PC-3 (cell line): ENCODE results near the gene POLR1A. TPM values are rescaled to one million over a fixed set of nuclear protein-coding genes. Genes with fewer than 3 reads are reported as not detected.

ENCODE experiments used
- ATAC-seq: fragments of 200-7000 bp; cut with Tn5 transposase; 2 replicates; pipeline ENCODE4 v1.9.1; 2020; ENCODE audit warnings: mild to moderate bottlenecking, moderate library complexity
- BruUV-seq: library from RNA; stranded (reverse); fragments of 400-500 nt; replicated peaks from 2 replicates; lab custom pipeline; 2021; lab: Mats Ljungman, UMichigan
- CTCF ChIA-PET: fragments of 300-600 bp; sonication (Branson Sonifier 250); formaldehyde crosslinking; loops from one replicate; lab custom pipeline; 2022; ENCODE audit warnings: antibody characterized with exemption; lab: Charles Lee
- POLR2A ChIA-PET: fragments of 300-600 bp; sonication (Branson Sonifier 250); formaldehyde crosslinking; loops from one replicate; lab custom pipeline; 2022; ENCODE audit warnings: antibody characterized with exemption; ENCODE audit not compliant: unreplicated experiment; lab: Charles Lee
- DNase-seq: peaks from one replicate; pipeline ENCODE4 v3.0.0-alpha.2; 2015
- H2AFZ ChIP-seq: fragments of 300-600 bp; sonication (generic); 2 replicates; pipeline ENCODE4 v1.6.0; 2016; ENCODE audit warnings: antibody characterized with exemption, low read length
- H3F3A ChIP-seq: fragments of 300-600 bp; sonication (generic); one replicate; pipeline ENCODE4 v1.6.0; 2017; ENCODE audit warnings: antibody characterized with exemption, low read length, control low read depth, mild to moderate bottlenecking; ENCODE audit not compliant: unreplicated experiment
- H3K27ac ChIP-seq: fragments of 300-600 bp; sonication (generic); 2 replicates; pipeline ENCODE4 v1.5.1; 2016; ENCODE audit warnings: mild to moderate bottlenecking, low read length
- H3K27me3 ChIP-seq: fragments of 300-600 bp; sonication (generic); 2 replicates; pipeline ENCODE4 v1.6.1; 2016; ENCODE audit warnings: low read length, mixed read lengths
- H3K36me3 ChIP-seq: fragments of 300-600 bp; sonication (generic); 2 replicates; pipeline ENCODE4 v1.6.1; 2016; ENCODE audit warnings: low read depth, mixed run types, low read length, mixed read lengths
- H3K4me1 ChIP-seq: fragments of 300-600 bp; sonication (generic); 2 replicates; pipeline ENCODE4 v1.5.1; 2016; ENCODE audit warnings: low read length; ENCODE audit not compliant: insufficient read depth
- H3K4me2 ChIP-seq: fragments of 300-600 bp; sonication (generic); 2 replicates; pipeline ENCODE4 v1.6.0; 2016; ENCODE audit warnings: low read length
- H3K4me3 ChIP-seq: fragments of 300-600 bp; sonication (generic); 2 replicates; pipeline ENCODE4 v1.5.1; 2016; ENCODE audit warnings: mild to moderate bottlenecking, low read length, mixed read lengths
- H3K79me2 ChIP-seq: fragments of 300-600 bp; sonication (generic); 2 replicates; pipeline ENCODE4 v1.6.1; 2017; ENCODE audit warnings: low read length, mixed read lengths
- H3K9ac ChIP-seq: fragments of 300-600 bp; sonication (generic); 2 replicates; pipeline ENCODE4 v1.6.0; 2016; ENCODE audit warnings: mild to moderate bottlenecking, low read length
- H3K9me2 ChIP-seq: fragments of 300-600 bp; sonication (generic); replicated peaks from 2 replicates; pipeline ENCODE4 v1.6.1; 2016; ENCODE audit warnings: mixed run types, low read length, mixed read lengths
- H3K9me3 ChIP-seq: fragments of 300-600 bp; sonication (generic); 2 replicates; pipeline ENCODE4 v1.6.1; 2016; ENCODE audit warnings: low read length, mixed read lengths
- H4K20me1 ChIP-seq: fragments of 300-600 bp; sonication (generic); 2 replicates; pipeline ENCODE4 v1.6.1; 2016; ENCODE audit warnings: low read length, mixed read lengths
- EZH2 ChIP-seq: fragments of 300-600 bp; sonication (generic); IDR thresholded peaks from one replicate; pipeline ENCODE4 v1.6.1; 2017; ENCODE audit warnings: antibody characterized with exemption, mild to moderate bottlenecking, low read length; ENCODE audit not compliant: unreplicated experiment
- EZH2phosphoT487 ChIP-seq: fragments of 300-600 bp; sonication (generic); IDR thresholded peaks from 2 replicates; pipeline ENCODE4 v1.6.1; 2018; ENCODE audit warnings: mild to moderate bottlenecking, antibody characterized with exemption, low read length, borderline replicate concordance
- intact Hi-C: fragments of 100-400 bp; cut with micrococcal nuclease; formaldehyde crosslinking; loops from 2 replicates; pipeline ENCODE4 v1.9.0; 2023
- total RNA-seq: library from RNA; depleted of rRNA; stranded (reverse); fragments of >200 nt; gene quantifications from 2 replicates; pipeline ENCODE4 v1.2.3, GENCODE V29; 2014
- TF ChIP-seq, protein P1 (sequence below): fragments of 300-600 bp; sonication (generic); conservative IDR thresholded peaks from 2 replicates; pipeline ENCODE4 v1.5.1; 2017; ENCODE audit warnings: antibody characterized with exemption, low read depth, mild to moderate bottlenecking, low read length

The POLR1A gene
- total RNA-seq, 1 experiment from 2014 or later: 25.1 TPM

DNA sequence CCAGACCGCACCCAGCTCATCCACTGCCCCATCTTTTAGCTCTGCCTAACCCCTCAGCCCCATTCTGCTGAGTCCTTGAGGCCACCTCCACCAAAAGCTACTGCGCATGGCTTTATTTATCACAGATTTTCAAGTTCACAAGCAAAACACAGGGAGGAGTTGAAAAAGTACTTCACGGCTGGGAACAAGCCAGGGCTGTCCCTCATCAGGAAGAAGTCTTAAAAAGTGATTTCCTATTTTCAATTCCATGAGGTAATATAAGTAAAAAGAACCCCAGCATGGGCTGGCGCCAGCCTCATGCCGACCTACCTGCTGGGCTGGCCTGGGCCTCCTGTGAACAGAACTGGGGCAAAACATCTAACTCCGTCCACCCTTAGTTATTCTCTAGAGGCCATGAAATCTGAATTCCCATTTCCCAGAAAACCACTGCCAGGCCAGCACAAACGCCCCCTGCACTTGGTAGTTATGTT lies 69.0 kb downstream of the POLR1A start:
- H3K9me3 ChIP-seq: no peaks in the 10 kb centered on the region
- no peaks in the 10 kb centered on the region for H3F3A ChIP-seq
- ChIA-PET POLR2A (no interaction called here), CTCF (no interaction called here)
- H4K20me1 ChIP-seq: no peaks in the 10 kb centered on the region
- H3K9me2 ChIP-seq: no peaks in the 10 kb centered on the region
- H3K4me2 ChIP-seq: no peak overlapping the region
- no TSS peak for BruUV-seq
- H3K27ac ChIP-seq: no peak overlapping the region
- no peak for TF ChIP-seq EZH2phosphoT487
- TF ChIP-seq, protein P1, sequence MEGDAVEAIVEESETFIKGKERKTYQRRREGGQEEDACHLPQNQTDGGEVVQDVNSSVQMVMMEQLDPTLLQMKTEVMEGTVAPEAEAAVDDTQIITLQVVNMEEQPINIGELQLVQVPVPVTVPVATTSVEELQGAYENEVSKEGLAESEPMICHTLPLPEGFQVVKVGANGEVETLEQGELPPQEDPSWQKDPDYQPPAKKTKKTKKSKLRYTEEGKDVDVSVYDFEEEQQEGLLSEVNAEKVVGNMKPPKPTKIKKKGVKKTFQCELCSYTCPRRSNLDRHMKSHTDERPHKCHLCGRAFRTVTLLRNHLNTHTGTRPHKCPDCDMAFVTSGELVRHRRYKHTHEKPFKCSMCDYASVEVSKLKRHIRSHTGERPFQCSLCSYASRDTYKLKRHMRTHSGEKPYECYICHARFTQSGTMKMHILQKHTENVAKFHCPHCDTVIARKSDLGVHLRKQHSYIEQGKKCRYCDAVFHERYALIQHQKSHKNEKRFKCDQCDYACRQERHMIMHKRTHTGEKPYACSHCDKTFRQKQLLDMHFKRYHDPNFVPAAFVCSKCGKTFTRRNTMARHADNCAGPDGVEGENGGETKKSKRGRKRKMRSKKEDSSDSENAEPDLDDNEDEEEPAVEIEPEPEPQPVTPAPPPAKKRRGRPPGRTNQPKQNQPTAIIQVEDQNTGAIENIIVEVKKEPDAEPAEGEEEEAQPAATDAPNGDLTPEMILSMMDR: no peak
- TF ChIP-seq EZH2: no peak
- no peak overlapping the region for H3K4me3 ChIP-seq
- intact Hi-C loops: no loop called here
- H3K9ac ChIP-seq: no peak overlapping the region
- DNase-seq (no peak), ATAC-seq (no peak)
- H3K27me3 ChIP-seq: no peaks in the 10 kb centered on the region
- no peaks in the 10 kb centered on the region for H3K4me1 ChIP-seq
- peaks cover 67% of the 10 kb centered on the region for H3K36me3 ChIP-seq
- H2AFZ ChIP-seq: no peak overlapping the region
- no peaks in the 10 kb centered on the region for H3K79me2 ChIP-seq

DNA sequence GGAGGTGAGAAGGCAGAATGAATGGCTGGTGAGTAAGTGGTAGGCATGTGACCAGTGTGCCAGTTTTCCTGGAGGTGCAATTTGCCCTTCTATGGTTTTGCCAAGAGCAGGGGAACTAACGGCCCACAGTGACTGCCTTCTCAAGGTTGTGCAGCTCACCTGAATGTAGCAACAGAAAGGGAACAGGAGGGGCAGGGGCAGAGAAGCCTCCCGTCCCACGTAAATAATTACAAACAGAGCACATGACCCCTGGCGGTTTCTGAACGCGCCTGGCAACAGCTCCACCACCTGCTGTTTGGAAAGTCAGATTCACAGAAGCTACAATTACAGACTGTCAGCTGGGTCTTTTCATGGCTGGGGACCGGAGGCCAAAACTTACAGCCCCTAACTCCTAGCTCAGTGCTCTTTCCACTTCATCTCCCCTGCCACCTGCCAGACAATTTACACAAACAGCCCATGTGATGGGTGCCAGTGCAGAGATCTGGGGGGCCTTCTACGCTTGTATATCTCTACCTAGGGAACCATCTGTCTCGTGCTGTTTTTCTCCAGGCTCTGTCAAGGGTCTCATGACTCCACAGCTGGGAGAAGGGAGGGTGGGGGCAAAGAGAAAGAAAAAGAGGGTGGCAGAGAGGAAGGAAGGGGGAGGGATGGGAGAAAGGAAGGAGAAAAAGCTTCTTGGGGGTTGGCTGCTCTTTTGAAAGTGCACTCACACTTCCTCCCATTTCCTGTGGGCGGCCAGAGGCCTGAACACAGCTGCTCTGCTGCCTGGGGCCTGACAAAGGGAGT lies 69.6 kb downstream of the POLR1A start:
- Histone ChIP-seq H4K20me1 (no peaks in the 10 kb centered on the region), H3K79me2 (no peaks in the 10 kb centered on the region), H3K4me1 (no peaks in the 10 kb centered on the region), H3K27ac (no peak overlapping the region), H3K36me3 (peaks cover 69% of the 10 kb centered on the region), H3K4me2 (no peak overlapping the region), H3F3A (no peaks in the 10 kb centered on the region), H3K9me2 (no peaks in the 10 kb centered on the region), H3K27me3 (no peaks in the 10 kb centered on the region), H3K4me3 (no peak overlapping the region), H3K9ac (no peak overlapping the region), H2AFZ (no peak overlapping the region), H3K9me3 (no peaks in the 10 kb centered on the region)
- intact Hi-C loops: no loop called here
- ChIA-PET CTCF (no interaction called here), POLR2A (no interaction called here)
- TF ChIP-seq, protein P1: no peak
- TF ChIP-seq EZH2 (no peak), EZH2phosphoT487 (no peak)
- no peak for DNase-seq
- ATAC-seq: peak; percentile 37; the same call in 1 of the 2 replicates
- no TSS peak for BruUV-seq

DNA sequence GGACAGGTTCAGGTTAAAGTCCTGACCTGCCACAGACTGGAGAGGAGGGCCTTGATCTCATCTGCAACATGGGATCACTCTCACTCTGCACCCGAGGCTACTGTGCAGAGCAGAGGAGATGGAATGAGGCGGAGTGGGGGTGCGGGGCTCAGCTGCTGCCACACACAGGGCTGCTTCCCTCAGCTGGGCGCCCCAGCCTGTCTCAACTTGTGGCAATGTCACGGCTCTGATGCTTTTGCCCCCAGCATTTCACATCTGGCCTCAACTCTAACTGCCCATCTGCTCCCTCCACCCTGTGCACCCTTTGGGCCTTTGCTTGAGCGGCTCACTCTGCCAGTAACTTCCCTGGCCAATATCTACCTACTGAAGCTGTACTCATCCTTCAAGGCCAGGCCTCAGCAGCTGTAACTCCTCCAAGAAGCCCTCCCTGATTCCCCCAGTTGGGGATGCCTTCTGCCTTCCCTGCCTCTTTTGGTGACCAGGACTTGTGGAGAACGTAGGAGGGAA lies 70.3 kb downstream of the POLR1A start:
- intact Hi-C loops: no loop called here
- POLR2A ChIA-PET: no interaction called here
- peaks cover 70% of the 10 kb centered on the region for H3K36me3 ChIP-seq

More for the DNA sequence above, 70.3 kb downstream of the POLR1A start:
- H3K79me2 ChIP-seq: no peaks in the 10 kb centered on the region
- H2AFZ ChIP-seq: no peak overlapping the region
- H3K4me1 ChIP-seq: no peaks in the 10 kb centered on the region
- H3K27me3 ChIP-seq: no peaks in the 10 kb centered on the region
- TF ChIP-seq, protein P1: no peak
- TF ChIP-seq EZH2phosphoT487 (no peak), EZH2 (no peak)
- no TSS peak for BruUV-seq
- H3K9ac ChIP-seq: no peak overlapping the region
- CTCF ChIA-PET: no interaction called here
- H3K4me3 ChIP-seq: no peak overlapping the region
- H3K9me3 ChIP-seq: no peaks in the 10 kb centered on the region
- H3F3A ChIP-seq: no peaks in the 10 kb centered on the region
- DNase-seq: no peak
- H3K4me2 ChIP-seq: no peak overlapping the region
- H3K27ac ChIP-seq: no peak overlapping the region
- H3K9me2 ChIP-seq: no peaks in the 10 kb centered on the region
- ATAC-seq: no peak
- no peaks in the 10 kb centered on the region for H4K20me1 ChIP-seq
